Activated CD8-positive, alpha-beta memory T cell treated with anti-CD3 and anti-CD28 coated beads, Interleukin-2, amount 10 ng/mL, durations not matched to agents 7 days and 5 days (primary cell): ENCODE results near the gene ARHGAP26. TPM values are rescaled to one million over a fixed set of nuclear protein-coding genes. Genes with fewer than 3 reads are reported as not detected.

Experiments
- ATAC-seq: fragments of 150-1000 bp; cut with Tn5 transposase; one replicate; pipeline ENCODE4 v1.10.0; 2021; ENCODE audit warnings: moderate library complexity
- CTCF ChIA-PET: fragments of 350-600 bp; sonication (Branson Sonifier 250); formaldehyde crosslinking; loops from one replicate; lab custom pipeline; 2021; ENCODE audit warnings: antibody characterized with exemption; lab: Charles Lee
- DNase-seq: peaks from one replicate; pipeline ENCODE4 v3.0.0-alpha.2; 2020
- H3K27ac Mint-ChIP-seq: one replicate; pipeline ENCODE4 v1.8.0; 2021; ENCODE audit warnings: mild to moderate bottlenecking, mixed read lengths
- H3K27me3 Mint-ChIP-seq: one replicate; pipeline ENCODE4 v1.8.0; 2021; ENCODE audit warnings: mixed read lengths
- H3K36me3 Mint-ChIP-seq: one replicate; pipeline ENCODE4 v1.8.0; 2021; ENCODE audit warnings: mild to moderate bottlenecking, mixed read lengths
- H3K4me1 Mint-ChIP-seq: one replicate; pipeline ENCODE4 v1.8.0; 2021; ENCODE audit warnings: mixed read lengths
- H3K4me3 Mint-ChIP-seq: one replicate; pipeline ENCODE4 v1.8.0; 2021; ENCODE audit warnings: mild to moderate bottlenecking, moderate library complexity, mixed read lengths
- H3K9me3 Mint-ChIP-seq: one replicate; pipeline ENCODE4 v1.8.0; 2022; ENCODE audit warnings: low read depth, mixed read lengths
- total RNA-seq, 2 experiments: library from RNA; stranded (reverse); gene quantifications; one replicate each; pipeline ENCODE4 v1.2.3, GENCODE V29; 2021

The ARHGAP26 gene
- total RNA-seq, 2 experiments from 2014 or later, result 12.6 to 38.9 TPM

DNA sequence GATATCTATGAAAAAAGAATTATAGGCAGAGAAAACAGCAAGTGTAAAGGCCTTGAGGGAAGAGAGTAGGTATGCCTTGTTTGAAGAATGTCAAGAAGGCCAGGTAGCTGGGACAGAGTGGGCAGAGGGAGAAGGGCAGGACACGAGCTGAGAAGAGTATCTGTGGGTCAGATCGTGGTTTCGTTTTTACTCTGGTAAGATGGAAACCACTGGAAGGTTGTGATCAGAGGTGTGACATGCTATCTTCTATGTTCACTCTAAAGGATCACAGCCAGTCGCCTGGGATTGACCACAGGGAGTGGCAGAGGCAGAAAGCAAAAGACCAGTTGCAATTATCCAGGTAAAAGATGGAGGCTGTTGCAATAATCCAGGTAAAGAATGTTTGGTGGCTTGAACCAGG lies 12.6 kb upstream of the ARHGAP26 start:
- DNase-seq (no peak), ATAC-seq (no peak)
- H3K27ac Mint-ChIP-seq, result no peak overlapping the region
- H3K27me3 Mint-ChIP-seq, result no peaks in the 10 kb centered on the region
- CTCF ChIA-PET, result interaction anchor here (1.0 to 1.7 kb wide), 2 partner anchors 44 to 131 kb away, joined by 3 to 4 read pairs; no protein-coding TSS in a partner anchor
- no peaks in the 10 kb centered on the region for H3K36me3 Mint-ChIP-seq
- H3K9me3 Mint-ChIP-seq, result no peaks in the 10 kb centered on the region
- peaks cover 14% of the 10 kb centered on the region for H3K4me1 Mint-ChIP-seq
- H3K4me3 Mint-ChIP-seq, result no peak overlapping the region

DNA sequence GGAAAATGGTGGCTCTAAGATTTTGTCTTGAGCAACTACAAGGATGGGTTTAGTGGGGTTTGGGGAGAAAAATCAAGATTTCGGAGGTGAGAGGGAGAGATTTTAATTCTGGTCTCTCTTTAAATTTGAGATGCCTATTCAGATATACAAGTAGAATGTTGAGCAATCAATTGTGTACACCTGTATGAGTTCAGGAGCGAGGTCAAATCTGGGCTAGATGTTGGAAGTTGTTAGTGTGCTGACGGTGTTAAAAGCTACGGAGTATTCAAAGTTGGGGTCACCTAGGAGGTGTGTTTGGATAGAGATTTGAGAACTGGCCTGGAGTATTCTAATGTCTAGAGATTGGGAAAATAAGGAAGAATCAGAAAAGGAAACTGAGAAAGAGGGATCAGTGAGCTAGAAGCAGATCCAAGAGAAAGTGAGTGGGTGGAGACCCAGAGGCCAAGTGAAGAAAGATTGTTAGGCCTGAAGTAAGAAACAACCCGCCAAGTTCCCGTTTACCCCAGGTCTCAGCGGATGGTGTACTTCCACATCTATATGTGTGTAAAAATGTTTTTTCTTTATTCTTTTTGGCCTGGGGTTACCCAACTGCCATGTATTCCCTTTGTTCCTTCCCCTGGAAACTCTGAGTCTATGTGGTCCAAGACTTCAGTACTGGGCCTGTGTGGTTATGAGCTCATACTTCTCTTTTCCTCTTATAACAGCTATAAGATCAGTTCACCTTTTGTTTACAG lies 11.9 kb upstream of the ARHGAP26 start:
- no peaks in the 10 kb centered on the region for H3K27me3 Mint-ChIP-seq
- no peaks in the 10 kb centered on the region for H3K36me3 Mint-ChIP-seq
- DNase-seq, result no peak
- CTCF ChIA-PET, result interaction anchor here (0.7 to 1.7 kb wide), 4 partner anchors 9 to 130 kb away, joined by 3 to 4 read pairs (median 3); no protein-coding TSS in a partner anchor
- H3K27ac Mint-ChIP-seq, result no peak overlapping the region
- H3K4me1 Mint-ChIP-seq, result peaks cover 14% of the 10 kb centered on the region
- ATAC-seq, result no peak
- no peaks in the 10 kb centered on the region for H3K9me3 Mint-ChIP-seq
- H3K4me3 Mint-ChIP-seq, result no peak overlapping the region

- ATAC-seq, result no peak
- Mint-ChIP-seq H3K36me3 (no peaks in the 10 kb centered on the region), H3K27me3 (no peaks in the 10 kb centered on the region), H3K4me3 (no peak overlapping the region), H3K27ac (no peak overlapping the region), H3K4me1 (peaks cover 14% of the 10 kb centered on the region), H3K9me3 (no peaks in the 10 kb centered on the region)
- no peak for DNase-seq
- CTCF ChIA-PET, result interaction anchor here (0.7 to 1.7 kb wide), 3 partner anchors 10 to 130 kb away, joined by 3 to 4 read pairs (median 3); no protein-coding TSS in a partner anchor
Measured at GRCh38 chr5:142758796-142759145, 11.4 kb upstream of the ARHGAP26 start.

DNA sequence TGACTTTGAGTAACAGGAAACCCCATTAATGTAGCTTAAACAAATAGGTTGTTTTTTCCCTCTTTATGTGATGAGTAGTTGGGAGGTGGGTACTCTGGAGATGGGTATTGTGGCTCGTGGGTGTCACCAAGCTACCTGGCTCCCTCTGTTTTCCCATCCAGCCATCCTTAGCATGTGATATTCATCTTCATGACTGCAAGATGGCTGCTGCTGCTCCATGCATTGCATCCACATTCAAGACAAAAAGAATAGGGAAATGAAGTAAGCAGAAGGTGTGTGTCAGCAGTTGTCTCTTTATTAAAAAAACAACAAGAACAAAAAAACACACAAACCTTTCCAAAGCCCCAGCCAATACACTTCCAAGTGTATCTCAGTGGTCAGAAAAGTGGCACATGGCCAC lies 6.5 kb upstream of the ARHGAP26 start:
- Mint-ChIP-seq H3K36me3 (no peaks in the 10 kb centered on the region), H3K4me1 (peaks cover under 1% of the 10 kb centered on the region), H3K27me3 (no peaks in the 10 kb centered on the region), H3K4me3 (no peak overlapping the region), H3K9me3 (no peaks in the 10 kb centered on the region), H3K27ac (no peak overlapping the region)
- DNase-seq (no peak), ATAC-seq (no peak)
- CTCF ChIA-PET, result interaction anchor here (0.9 to 1.8 kb wide), 3 partner anchors 16 to 101 kb away, joined by 3 to 9 read pairs (median 5); no protein-coding TSS in a partner anchor

GRCh38 chr5:142767178-142767577 lies 3.0 kb upstream of the ARHGAP26 start:
- peaks cover 18% of the 10 kb centered on the region for H3K4me1 Mint-ChIP-seq
- DNase-seq, result no peak
- no peak for ATAC-seq
- H3K36me3 Mint-ChIP-seq, result no peaks in the 10 kb centered on the region
- CTCF ChIA-PET, result interaction anchor here (0.7 to 7.2 kb wide), 11 partner anchors 14 to 121 kb away, joined by 3 to 49 read pairs (median 3); no protein-coding TSS in a partner anchor
- H3K4me3 Mint-ChIP-seq, result no peak overlapping the region
- no peaks in the 10 kb centered on the region for H3K27me3 Mint-ChIP-seq
- no peak overlapping the region for H3K27ac Mint-ChIP-seq
- H3K9me3 Mint-ChIP-seq, result no peaks in the 10 kb centered on the region

DNA sequence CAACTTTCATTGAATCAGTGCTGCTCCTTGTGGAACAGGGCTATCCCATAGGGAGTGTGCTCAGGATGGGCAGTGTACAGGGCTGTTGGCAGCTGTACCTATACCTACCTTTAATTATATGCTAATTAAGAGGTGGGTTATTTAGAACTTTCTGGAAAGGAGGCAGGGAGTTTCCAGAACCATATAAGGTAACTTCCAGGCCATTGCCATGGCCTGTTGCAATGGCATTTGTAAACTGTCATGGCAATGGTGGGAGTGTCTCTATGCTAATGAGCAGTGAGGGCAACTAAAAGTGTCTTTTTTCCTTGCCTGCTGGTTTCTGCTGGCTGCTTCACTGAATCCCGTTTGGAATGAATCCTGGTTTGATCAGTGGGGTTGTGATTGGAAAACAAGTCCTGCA lies 2.3 kb upstream of the ARHGAP26 start:
- Mint-ChIP-seq H3K36me3 (no peaks in the 10 kb centered on the region), H3K27me3 (no peaks in the 10 kb centered on the region), H3K9me3 (no peaks in the 10 kb centered on the region), H3K27ac (no peak overlapping the region), H3K4me1 (peaks cover 25% of the 10 kb centered on the region), H3K4me3 (no peak overlapping the region)
- CTCF ChIA-PET, result interaction anchor here (1.0 to 7.2 kb wide), 7 partner anchors 19 to 99 kb away, joined by 3 to 49 read pairs (median 3); no protein-coding TSS in a partner anchor
- ATAC-seq (no peak), DNase-seq (no peak)

GRCh38 chr5:142769251-142769792 lies 855 bp upstream of the ARHGAP26 start:
- no peaks in the 10 kb centered on the region for H3K36me3 Mint-ChIP-seq
- no peak for DNase-seq
- no peak for ATAC-seq
- H3K9me3 Mint-ChIP-seq, result no peaks in the 10 kb centered on the region
- H3K4me3 Mint-ChIP-seq, result peak overlapping the region; percentile 89
- H3K27me3 Mint-ChIP-seq, result no peaks in the 10 kb centered on the region
- CTCF ChIA-PET, result interaction anchor here (0.7 to 7.2 kb wide), 21 partner anchors 11 to 113 kb away, joined by 3 to 49 read pairs (median 6); no protein-coding TSS in a partner anchor
- H3K4me1 Mint-ChIP-seq, result peaks cover 32% of the 10 kb centered on the region
- H3K27ac Mint-ChIP-seq, result peak overlapping the region; percentile 88

DNA sequence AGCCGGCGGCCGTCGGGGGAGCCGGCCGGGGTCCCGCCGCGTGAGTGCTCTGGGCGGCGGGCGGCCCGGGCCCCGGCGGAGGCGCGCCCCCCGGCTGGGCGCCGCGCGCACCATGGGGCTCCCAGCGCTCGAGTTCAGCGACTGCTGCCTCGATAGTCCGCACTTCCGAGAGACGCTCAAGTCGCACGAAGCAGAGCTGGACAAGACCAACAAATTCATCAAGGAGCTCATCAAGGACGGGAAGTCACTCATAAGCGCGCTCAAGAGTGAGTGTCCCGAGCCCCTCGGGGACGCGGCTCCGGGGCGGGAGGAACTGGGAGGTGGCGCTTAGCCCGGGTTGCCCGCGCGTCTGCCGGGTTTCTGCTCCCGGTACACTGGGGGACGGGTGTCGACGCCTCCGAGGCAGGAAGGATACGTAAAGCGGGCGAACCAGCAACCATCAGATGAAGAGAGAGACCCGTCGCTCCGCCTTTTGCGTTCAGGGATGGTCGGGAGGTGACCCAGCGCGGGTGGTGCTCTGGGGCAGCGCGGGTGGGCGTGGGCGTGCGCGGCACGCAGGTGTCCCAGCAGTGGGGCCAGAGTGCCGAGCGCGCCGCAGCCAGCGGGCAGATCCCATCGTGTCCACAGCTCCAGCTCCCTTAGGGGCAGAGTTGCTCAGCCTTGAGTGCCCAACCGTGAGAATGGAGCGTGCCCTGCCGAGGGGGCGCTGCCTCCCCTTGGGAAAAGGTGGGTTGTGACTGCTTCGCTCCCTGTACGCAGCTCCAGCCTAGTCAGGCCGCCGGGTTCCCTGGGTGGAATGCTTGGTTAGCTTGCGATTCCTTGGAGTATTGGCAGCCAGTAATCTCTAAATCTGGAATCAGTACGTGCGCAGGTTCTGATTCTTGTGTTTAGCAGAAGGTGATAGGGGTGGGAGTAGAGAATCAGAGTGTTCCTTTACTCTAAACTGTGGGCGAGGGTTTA lies 753 bp downstream of the ARHGAP26 start:
- H3K27ac Mint-ChIP-seq, result peak overlapping the region; percentile 87
- H3K36me3 Mint-ChIP-seq, result peaks cover 3% of the 10 kb centered on the region
- no peaks in the 10 kb centered on the region for H3K9me3 Mint-ChIP-seq
- no peaks in the 10 kb centered on the region for H3K27me3 Mint-ChIP-seq
- peak; percentile 29 for ATAC-seq
- peaks cover 37% of the 10 kb centered on the region for H3K4me1 Mint-ChIP-seq
- CTCF ChIA-PET, result interaction anchor here (0.8 to 7.2 kb wide), 26 partner anchors 9 to 118 kb away, joined by 3 to 49 read pairs (median 6); no protein-coding TSS in a partner anchor
- peak; percentile 79 for DNase-seq
- H3K4me3 Mint-ChIP-seq, result peak overlapping the region; percentile 89

GRCh38 chr5:142771666-142772065 lies 1.5 kb downstream of the ARHGAP26 start:
- Mint-ChIP-seq H3K36me3 (peaks cover 3% of the 10 kb centered on the region), H3K4me3 (peak overlapping the region; percentile 89), H3K9me3 (no peaks in the 10 kb centered on the region), H3K27ac (peak overlapping the region; percentile 21), H3K4me1 (peaks cover 42% of the 10 kb centered on the region), H3K27me3 (no peaks in the 10 kb centered on the region)
- CTCF ChIA-PET, result interaction anchor here (0.8 to 7.2 kb wide), 16 partner anchors 8 to 109 kb away, joined by 3 to 49 read pairs (median 13); no protein-coding TSS in a partner anchor
- DNase-seq, result no peak
- ATAC-seq, result no peak

DNA sequence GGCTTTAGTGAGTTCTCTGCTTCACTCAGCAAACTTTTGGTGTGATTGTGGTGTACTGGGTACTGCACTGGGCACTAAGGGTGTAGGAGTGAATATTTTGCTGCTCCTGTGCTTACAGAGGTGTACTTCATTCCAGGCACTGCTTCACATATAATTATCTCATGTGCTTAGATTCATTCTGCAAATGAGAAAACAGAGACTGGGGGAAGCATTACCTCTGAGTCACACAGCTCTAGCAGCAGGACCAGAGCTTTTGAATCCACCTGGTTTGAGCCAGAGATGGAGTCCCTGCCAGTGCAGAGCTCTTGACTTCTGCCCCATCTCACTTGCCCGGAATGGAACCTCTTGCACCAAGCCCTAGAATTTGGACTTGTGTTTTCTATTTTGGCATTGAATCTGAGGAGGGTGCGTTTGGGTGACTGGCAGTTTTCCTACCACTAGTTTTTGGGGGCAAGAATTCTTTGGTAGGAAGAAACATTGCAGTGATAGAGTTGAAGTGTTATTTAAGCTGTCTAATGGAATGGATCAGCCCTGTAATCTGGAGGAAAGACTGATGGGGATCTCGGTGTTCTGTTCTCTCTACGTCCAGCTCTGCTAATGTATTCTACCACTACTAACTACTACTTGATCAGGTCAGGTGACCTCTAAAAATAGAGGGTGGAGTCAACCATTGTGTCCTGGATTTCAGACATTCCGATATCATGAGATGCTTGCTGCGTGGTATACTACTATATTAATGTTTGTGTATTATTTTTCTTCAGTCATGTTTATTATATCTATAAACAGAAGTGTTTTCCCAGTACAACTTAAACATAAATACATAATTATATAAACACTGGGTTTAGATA lies 2.5 kb downstream of the ARHGAP26 start:
- Mint-ChIP-seq H3K36me3 (peaks cover 3% of the 10 kb centered on the region), H3K27ac (no peak overlapping the region), H3K27me3 (no peaks in the 10 kb centered on the region), H3K4me1 (peaks cover 49% of the 10 kb centered on the region), H3K9me3 (no peaks in the 10 kb centered on the region), H3K4me3 (peak overlapping the region; percentile 89)
- DNase-seq (no peak), ATAC-seq (no peak)
- CTCF ChIA-PET, result interaction anchor here (0.9 to 7.2 kb wide), 12 partner anchors 11 to 108 kb away, joined by 3 to 49 read pairs (median 6); no protein-coding TSS in a partner anchor

- peaks cover 64% of the 10 kb centered on the region for H3K4me1 Mint-ChIP-seq
- no peak overlapping the region for H3K4me3 Mint-ChIP-seq
- CTCF ChIA-PET, result interaction anchor here (1.4 kb wide), 1 partner anchor 90 kb away, joined by 4 read pairs; no protein-coding TSS in a partner anchor
- no peaks in the 10 kb centered on the region for H3K27me3 Mint-ChIP-seq
- peaks cover 3% of the 10 kb centered on the region for H3K36me3 Mint-ChIP-seq
- H3K27ac Mint-ChIP-seq, result no peak overlapping the region
- DNase-seq (no peak), ATAC-seq (no peak)
- H3K9me3 Mint-ChIP-seq, result no peaks in the 10 kb centered on the region
Measured at GRCh38 chr5:142777099-142777498, 6.9 kb downstream of the ARHGAP26 start.

- CTCF ChIA-PET, result interaction anchor here (4.0 kb wide), 1 partner anchor 8 kb away, joined by 21 read pairs; the partner anchor contains the start of gene ARHGAP26
- H3K4me3 Mint-ChIP-seq, result no peak overlapping the region
- no peaks in the 10 kb centered on the region for H3K9me3 Mint-ChIP-seq
- ATAC-seq, result no peak
- no peak overlapping the region for H3K27ac Mint-ChIP-seq
- no peaks in the 10 kb centered on the region for H3K27me3 Mint-ChIP-seq
- no peak for DNase-seq
- H3K36me3 Mint-ChIP-seq, result peaks cover 3% of the 10 kb centered on the region
- H3K4me1 Mint-ChIP-seq, result peaks cover 63% of the 10 kb centered on the region
Measured at GRCh38 chr5:142777850-142778249, 7.7 kb downstream of the ARHGAP26 start.
